Measurements from ENCODE around the gene ARID5A. TPM values are rescaled to one million over a fixed set of nuclear protein-coding genes. Genes with fewer than 3 reads are reported as not detected.

The ARID5A gene
- total and polyA plus RNA-seq, 4 donors, result 5.2 to 12.2 (median 9.5) TPM

DNA sequence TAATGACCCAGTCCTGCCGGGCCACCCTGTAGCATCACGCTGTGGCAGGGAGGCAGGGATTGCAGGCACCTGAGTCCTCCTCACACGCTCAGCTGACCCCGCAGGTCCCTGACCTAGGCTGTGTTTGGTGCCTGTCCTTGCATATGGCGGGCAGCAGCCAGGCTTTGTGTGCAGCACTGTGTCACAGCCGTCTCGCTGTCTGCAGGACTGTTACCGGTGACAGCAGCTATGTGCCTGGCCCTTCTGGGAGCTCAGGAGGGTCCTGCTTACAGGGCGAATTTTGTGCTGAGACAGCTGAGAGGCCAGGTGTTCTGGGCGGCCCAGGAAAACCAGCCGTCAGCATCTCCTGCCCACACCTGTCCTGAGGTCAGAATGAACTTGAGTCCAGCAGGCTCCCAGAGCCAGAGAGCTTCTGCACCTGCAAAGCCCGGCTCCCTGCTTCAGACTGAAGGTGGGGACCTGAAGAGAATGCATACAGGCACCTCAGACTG, 10.4 kb upstream of the ARID5A start:
- no peak for DNase-seq (ENCODE audit: low read depth in 4 of 6, low spot score in 6 of 6)
- H3K9me3 ChIP-seq (ENCODE audit: control insufficient read depth, insufficient read depth, low read length), result no peaks in the 10 kb centered on the region
- peaks cover 5% of the 10 kb centered on the region for H3K27me3 ChIP-seq (ENCODE audit: control insufficient read depth, insufficient read depth, low read length)
- peaks cover 26% of the 10 kb centered on the region for H3K4me1 ChIP-seq (ENCODE audit: control insufficient read depth, insufficient read depth, low read length)
- 93% methylated on average over 12 of the region's 12 CpGs for WGBS (ENCODE audit: insufficient coverage)
- H3K27ac ChIP-seq (ENCODE audit: low read depth, low read length), result no peak overlapping the region
- H3K36me3 ChIP-seq (ENCODE audit: control insufficient read depth, insufficient read depth, low read length), result no peaks in the 10 kb centered on the region
- no peak overlapping the region for H3K4me3 ChIP-seq (ENCODE audit: low read depth, low read length)

DNA sequence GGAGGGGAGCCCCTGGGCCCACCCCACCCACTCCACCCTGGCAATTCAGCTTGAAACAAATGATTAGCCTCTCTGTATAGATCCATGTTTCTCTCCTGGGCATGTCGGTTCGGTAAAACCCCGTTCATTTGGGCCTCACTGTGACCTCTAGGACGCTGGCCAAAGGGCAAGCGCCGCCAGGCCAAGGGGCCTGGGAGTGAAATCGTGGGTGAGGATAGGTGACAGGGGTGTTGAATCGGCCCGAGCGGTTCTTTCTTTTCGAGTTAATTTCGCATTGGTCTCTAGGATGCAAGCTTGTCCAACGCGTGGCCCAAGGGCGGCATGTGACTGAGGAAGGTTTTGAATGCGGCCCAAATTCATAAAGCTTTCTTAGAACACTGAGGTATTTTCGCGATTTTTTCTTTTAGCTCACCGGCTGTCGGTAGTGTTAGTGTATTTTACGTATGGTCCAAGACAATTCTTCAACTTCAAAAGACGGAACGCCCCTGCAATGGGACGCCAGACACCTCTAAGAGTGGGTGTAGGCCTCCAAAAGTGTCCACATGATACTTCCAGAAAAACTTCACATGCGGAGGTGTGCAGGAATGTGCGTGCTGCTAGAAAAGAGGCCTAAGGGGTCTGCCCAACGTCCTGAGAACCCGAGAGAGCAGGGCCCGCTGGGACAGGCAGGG, 9.8 kb upstream of the ARID5A start:
- Histone ChIP-seq H3K36me3 (ENCODE audit: control insufficient read depth, insufficient read depth, low read length) (no peaks in the 10 kb centered on the region), H3K4me3 (ENCODE audit: low read depth, low read length) (peak overlapping the region; percentile 44), H3K27ac (ENCODE audit: low read depth, low read length) (peak overlapping the region; percentile 69), H3K9me3 (ENCODE audit: control insufficient read depth, insufficient read depth, low read length) (no peaks in the 10 kb centered on the region), H3K4me1 (ENCODE audit: control insufficient read depth, insufficient read depth, low read length) (peaks cover 32% of the 10 kb centered on the region), H3K27me3 (ENCODE audit: control insufficient read depth, insufficient read depth, low read length) (peaks cover 5% of the 10 kb centered on the region)
- WGBS (ENCODE audit: insufficient coverage), result 79% methylated on average over 22 of the region's 29 CpGs
- no peak for DNase-seq (ENCODE audit: low read depth in 4 of 6, low spot score in 6 of 6)

DNA sequence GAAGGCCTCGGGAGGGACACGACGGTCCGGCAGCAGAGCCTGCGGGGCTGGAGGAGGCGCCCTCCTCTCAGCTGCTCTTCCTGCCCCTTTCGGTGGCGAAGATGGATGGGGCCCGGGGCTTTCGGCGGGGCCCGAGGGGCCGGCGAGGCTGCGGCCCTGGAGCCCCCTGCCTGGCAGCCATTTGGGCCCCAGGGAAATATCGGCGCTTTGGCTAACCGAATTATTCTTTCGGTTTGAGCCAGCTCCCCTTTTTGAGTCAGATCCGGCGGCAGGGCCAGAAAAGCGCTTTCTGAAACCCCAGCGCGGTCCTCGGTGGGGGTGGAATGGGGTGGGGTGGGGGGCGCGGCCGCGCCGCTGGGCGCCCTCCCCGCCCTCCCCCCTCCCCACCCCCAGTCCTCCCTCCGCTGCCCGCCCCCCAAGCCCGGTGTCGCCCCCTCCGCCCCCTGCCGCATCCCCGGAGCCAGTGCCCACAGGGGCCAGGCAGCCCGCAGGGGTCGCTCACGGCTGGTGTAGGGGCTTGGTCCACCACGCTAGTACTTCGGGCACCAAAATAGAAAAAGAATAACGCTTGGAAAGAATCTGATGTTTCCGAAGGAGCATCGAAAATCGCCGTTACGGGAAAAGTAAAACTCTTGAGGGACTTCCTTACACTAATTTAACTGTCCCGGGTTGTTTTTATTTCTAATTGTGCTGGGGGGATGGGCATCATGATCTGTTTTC, 9.1 kb upstream of the ARID5A start:
- H3K4me3 ChIP-seq (ENCODE audit: low read depth, low read length), result peak overlapping the region; percentile 44
- peak overlapping the region; percentile 69 for H3K27ac ChIP-seq (ENCODE audit: low read depth, low read length)
- 4% methylated on average over 30 of the region's 51 CpGs for WGBS (ENCODE audit: insufficient coverage)
- H3K9me3 ChIP-seq (ENCODE audit: control insufficient read depth, insufficient read depth, low read length), result no peaks in the 10 kb centered on the region
- no peaks in the 10 kb centered on the region for H3K36me3 ChIP-seq (ENCODE audit: control insufficient read depth, insufficient read depth, low read length)
- peaks cover 5% of the 10 kb centered on the region for H3K27me3 ChIP-seq (ENCODE audit: control insufficient read depth, insufficient read depth, low read length)
- DNase-seq (ENCODE audit: low read depth in 4 of 6, low spot score in 6 of 6), result peak in 2 of 6 donors; percentile 53 to 65
- H3K4me1 ChIP-seq (ENCODE audit: control insufficient read depth, insufficient read depth, low read length), result peaks cover 38% of the 10 kb centered on the region

DNA sequence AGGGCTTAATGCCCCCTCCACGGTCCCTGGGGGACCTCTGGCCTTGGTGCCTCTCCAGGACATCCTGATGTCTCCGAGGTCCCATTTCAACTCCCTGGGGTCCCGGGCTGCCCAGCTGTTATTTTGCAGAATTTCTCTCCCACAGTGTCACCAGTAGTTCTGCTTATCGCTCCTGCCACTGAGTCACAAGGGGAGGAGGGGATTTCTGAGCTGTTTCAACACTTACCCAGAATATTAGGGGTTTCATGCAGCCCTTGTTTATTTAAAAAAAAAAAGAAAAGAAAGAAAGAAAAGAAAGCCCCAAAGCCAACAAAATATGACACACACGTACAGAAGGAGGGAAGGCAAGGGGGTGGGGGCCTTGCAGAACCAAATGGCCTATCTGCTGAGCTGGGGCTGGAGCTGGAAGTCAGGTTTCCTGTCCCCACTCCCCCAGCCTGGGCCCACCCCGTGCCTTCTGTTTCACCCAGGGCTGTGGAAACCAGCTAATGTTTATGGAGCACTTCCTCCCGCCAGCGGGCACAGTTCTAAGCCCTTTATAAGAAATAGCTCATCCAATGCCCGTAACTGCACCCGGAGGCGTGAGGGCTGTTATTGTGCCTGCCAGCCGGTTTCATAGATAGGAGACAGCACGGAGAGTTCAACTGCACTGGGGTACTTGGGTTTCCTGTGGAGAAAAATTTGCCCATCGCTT, 8.4 kb upstream of the ARID5A start:
- Histone ChIP-seq H3K9me3 (ENCODE audit: control insufficient read depth, insufficient read depth, low read length) (no peaks in the 10 kb centered on the region), H3K36me3 (ENCODE audit: control insufficient read depth, insufficient read depth, low read length) (no peaks in the 10 kb centered on the region), H3K27ac (ENCODE audit: low read depth, low read length) (peak overlapping the region; percentile 20), H3K27me3 (ENCODE audit: control insufficient read depth, insufficient read depth, low read length) (peaks cover 5% of the 10 kb centered on the region), H3K4me3 (ENCODE audit: low read depth, low read length) (peak overlapping the region; percentile 44), H3K4me1 (ENCODE audit: control insufficient read depth, insufficient read depth, low read length) (peaks cover 43% of the 10 kb centered on the region)
- 20% methylated on average over 11 of the region's 14 CpGs for WGBS (ENCODE audit: insufficient coverage)
- peak in 2 of 6 donors; percentile 59 to 66 for DNase-seq (ENCODE audit: low read depth in 4 of 6, low spot score in 6 of 6)

- Histone ChIP-seq H3K27me3 (ENCODE audit: control insufficient read depth, insufficient read depth, low read length) (peaks cover 5% of the 10 kb centered on the region), H3K4me1 (ENCODE audit: control insufficient read depth, insufficient read depth, low read length) (peaks cover 43% of the 10 kb centered on the region), H3K4me3 (ENCODE audit: low read depth, low read length) (no peak overlapping the region), H3K9me3 (ENCODE audit: control insufficient read depth, insufficient read depth, low read length) (no peaks in the 10 kb centered on the region), H3K36me3 (ENCODE audit: control insufficient read depth, insufficient read depth, low read length) (no peaks in the 10 kb centered on the region), H3K27ac (ENCODE audit: low read depth, low read length) (peak overlapping the region; percentile 20)
- DNase-seq (ENCODE audit: low read depth in 4 of 6, low spot score in 6 of 6), result no peak
- WGBS (ENCODE audit: insufficient coverage), result 87% methylated on average over 6 of the region's 8 CpGs
Observed at GRCh38 chr2:96528700-96529375, 7.7 kb upstream of the ARID5A start.

DNA sequence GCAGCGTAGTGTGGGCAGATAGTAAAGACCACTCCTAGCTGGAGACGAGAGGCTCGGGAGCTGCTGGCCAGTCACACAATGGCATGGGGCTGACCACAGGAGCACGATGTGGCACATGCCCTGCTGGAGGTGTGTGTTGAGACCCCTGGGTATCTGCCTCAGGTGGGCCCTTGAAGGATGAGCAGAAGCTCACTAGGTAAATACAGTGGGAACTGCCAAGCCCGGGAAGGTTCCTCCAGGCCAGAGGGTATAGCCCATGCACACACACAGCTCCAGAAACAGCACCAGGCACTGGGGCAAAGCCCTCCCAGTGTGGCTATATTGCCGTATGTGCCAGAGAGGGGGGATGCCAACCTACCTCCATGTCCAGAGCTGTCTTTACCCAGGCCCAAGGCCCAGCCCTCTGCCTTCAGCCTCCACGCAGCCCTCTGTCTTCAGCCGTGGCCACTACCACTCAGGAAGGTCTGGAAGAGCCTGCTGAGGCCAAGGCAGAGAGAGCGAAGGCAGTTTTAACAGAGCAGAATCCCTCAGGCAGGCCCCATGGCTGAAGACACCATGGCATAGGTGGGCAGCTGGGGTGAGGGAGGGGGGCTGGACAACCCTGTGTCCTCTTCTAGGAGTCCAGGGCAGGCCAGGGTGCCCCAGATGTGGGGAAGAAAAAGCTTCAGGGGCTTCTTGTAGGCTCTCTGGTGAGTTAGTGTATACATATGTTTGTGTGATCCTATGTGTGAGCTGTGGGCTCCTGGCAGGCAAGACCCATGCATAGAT, 7.0 kb upstream of the ARID5A start:
- no peak for DNase-seq (ENCODE audit: low read depth in 4 of 6, low spot score in 6 of 6)
- WGBS (ENCODE audit: insufficient coverage), result 93% methylated on average over 8 of the region's 9 CpGs
- Histone ChIP-seq H3K27ac (ENCODE audit: low read depth, low read length) (no peak overlapping the region), H3K4me3 (ENCODE audit: low read depth, low read length) (no peak overlapping the region), H3K9me3 (ENCODE audit: control insufficient read depth, insufficient read depth, low read length) (no peaks in the 10 kb centered on the region), H3K4me1 (ENCODE audit: control insufficient read depth, insufficient read depth, low read length) (peaks cover 45% of the 10 kb centered on the region), H3K36me3 (ENCODE audit: control insufficient read depth, insufficient read depth, low read length) (no peaks in the 10 kb centered on the region), H3K27me3 (ENCODE audit: control insufficient read depth, insufficient read depth, low read length) (peaks cover 5% of the 10 kb centered on the region)

- Histone ChIP-seq H3K27me3 (ENCODE audit: control insufficient read depth, insufficient read depth, low read length) (peaks cover 5% of the 10 kb centered on the region), H3K36me3 (ENCODE audit: control insufficient read depth, insufficient read depth, low read length) (no peaks in the 10 kb centered on the region), H3K27ac (ENCODE audit: low read depth, low read length) (no peak overlapping the region), H3K4me3 (ENCODE audit: low read depth, low read length) (no peak overlapping the region), H3K9me3 (ENCODE audit: control insufficient read depth, insufficient read depth, low read length) (no peaks in the 10 kb centered on the region), H3K4me1 (ENCODE audit: control insufficient read depth, insufficient read depth, low read length) (peaks cover 50% of the 10 kb centered on the region)
- no peak for DNase-seq (ENCODE audit: low read depth in 4 of 6, low spot score in 6 of 6)
- 85% methylated on average over 6 of the region's 6 CpGs for WGBS (ENCODE audit: insufficient coverage)
Observed at GRCh38 chr2:96530144-96530430, 6.5 kb upstream of the ARID5A start.

DNA sequence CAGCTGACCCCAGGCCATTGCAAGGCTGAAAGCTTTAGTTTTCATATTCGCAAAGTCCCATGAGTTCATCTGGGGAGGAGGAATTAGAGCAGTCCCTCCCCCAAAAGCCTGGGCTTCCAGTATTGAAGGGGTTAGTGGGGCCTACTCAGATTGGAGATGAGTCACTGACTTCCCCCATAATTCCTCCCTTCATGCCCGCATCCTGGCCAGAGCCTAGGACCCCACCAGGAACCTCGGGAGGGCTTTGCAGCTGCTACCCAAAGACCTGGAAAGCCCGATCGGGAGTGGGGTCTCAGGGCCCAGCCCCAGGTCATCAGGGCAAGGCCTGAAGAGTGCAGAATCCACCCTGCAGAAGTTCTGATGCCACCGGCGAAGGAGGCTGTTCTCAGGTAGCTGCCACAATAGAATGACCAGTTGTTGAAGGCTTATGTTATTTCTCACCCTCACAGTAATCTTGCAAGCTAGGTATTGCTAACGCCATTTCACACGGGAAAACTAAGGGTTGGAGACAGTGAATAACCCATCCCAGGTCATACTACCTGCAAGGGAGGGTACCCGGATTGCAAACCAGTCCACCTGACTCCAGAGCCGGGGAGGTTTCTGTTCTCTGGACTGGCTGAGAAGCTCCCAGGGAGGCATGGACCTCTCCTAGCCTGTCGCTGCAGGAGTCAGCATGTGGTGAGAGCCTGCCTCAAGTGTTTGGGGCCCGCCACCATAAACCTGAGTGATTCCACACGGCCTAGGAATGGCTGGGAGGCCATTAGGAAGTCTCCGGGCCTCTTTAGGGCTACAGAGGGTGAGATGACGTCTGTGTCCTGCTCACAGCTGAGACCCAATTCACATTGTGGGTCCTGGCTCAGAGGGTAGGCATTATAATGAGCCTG, 5.8 kb upstream of the ARID5A start:
- DNase-seq (ENCODE audit: low read depth in 4 of 6, low spot score in 6 of 6), result no peak
- no peak overlapping the region for H3K27ac ChIP-seq (ENCODE audit: low read depth, low read length)
- H3K9me3 ChIP-seq (ENCODE audit: control insufficient read depth, insufficient read depth, low read length), result no peaks in the 10 kb centered on the region
- H3K36me3 ChIP-seq (ENCODE audit: control insufficient read depth, insufficient read depth, low read length), result no peaks in the 10 kb centered on the region
- peaks cover 50% of the 10 kb centered on the region for H3K4me1 ChIP-seq (ENCODE audit: control insufficient read depth, insufficient read depth, low read length)
- WGBS (ENCODE audit: insufficient coverage), result 84% methylated on average over 12 of the region's 16 CpGs
- no peak overlapping the region for H3K4me3 ChIP-seq (ENCODE audit: low read depth, low read length)
- H3K27me3 ChIP-seq (ENCODE audit: control insufficient read depth, insufficient read depth, low read length), result peaks cover 5% of the 10 kb centered on the region
